HEK293 (cell line): ENCODE results near the gene AHCY.

Experiments used
- AEBP2 ChIP-seq: fragments of 450-650 bp; formaldehyde crosslinking; IDR thresholded peaks from 2 replicates; pipeline ENCODE4 v1.5.1; 2016; ENCODE audit warnings: missing biosample characterization, missing genetic modification characterization, borderline replicate concordance
- BCL11B ChIP-seq: fragments of 450-650 bp; formaldehyde crosslinking; IDR thresholded peaks from 2 replicates; pipeline ENCODE4 v1.5.1; 2016; ENCODE audit warnings: low read depth, missing biosample characterization, missing genetic modification characterization
- GFI1B ChIP-seq: fragments of 450-650 bp; formaldehyde crosslinking; IDR thresholded peaks from 2 replicates; pipeline ENCODE4 v1.5.1; 2016; ENCODE audit warnings: missing biosample characterization, missing genetic modification characterization
- HIC1 ChIP-seq: fragments of 450-650 bp; formaldehyde crosslinking; IDR thresholded peaks from 2 replicates; pipeline ENCODE4 v1.5.1; 2016; ENCODE audit warnings: missing biosample characterization, missing genetic modification characterization
- KLF10 ChIP-seq: fragments of 450-650 bp; IDR thresholded peaks from 2 replicates; pipeline ENCODE4 v1.5.1; 2018; ENCODE audit warnings: missing biosample characterization, mild to moderate bottlenecking, missing genetic modification characterization
- KLF16 ChIP-seq: fragments of 450-650 bp; formaldehyde crosslinking; IDR thresholded peaks from 2 replicates; pipeline ENCODE4 v1.5.1; 2017; ENCODE audit warnings: missing biosample characterization, missing genetic modification characterization
- PATZ1 ChIP-seq: fragments of 450-650 bp; formaldehyde crosslinking; IDR thresholded peaks from 2 replicates; pipeline ENCODE4 v1.5.1; 2016; ENCODE audit warnings: missing biosample characterization, missing genetic modification characterization
- ZIC2 ChIP-seq: fragments of 450-650 bp; formaldehyde crosslinking; IDR thresholded peaks from 2 replicates; pipeline ENCODE4 v1.5.1; 2016; ENCODE audit warnings: missing biosample characterization, missing genetic modification characterization
- ZNF214 ChIP-seq: fragments of 450-650 bp; formaldehyde crosslinking; IDR thresholded peaks from 2 replicates; pipeline ENCODE4 v1.5.1; 2017; ENCODE audit warnings: missing biosample characterization, mild to moderate bottlenecking, missing genetic modification characterization, borderline replicate concordance
- ZNF248 ChIP-seq: fragments of 450-650 bp; formaldehyde crosslinking; IDR thresholded peaks from 2 replicates; pipeline ENCODE4 v1.5.1; 2017; ENCODE audit warnings: missing biosample characterization, missing genetic modification characterization
- ZNF274 ChIP-seq, 2 experiments: fragments of 200-500 bp in 1 of 2; fragments of 450-650 bp in 1 of 2; sonication (Bioruptor generic) in 1 of 2; formaldehyde crosslinking in 1 of 2; IDR thresholded peaks; 2 replicates each; pipeline versions ENCODE4 v1.5.1 to v1.6.1; 2014 to 2016; ENCODE audit warnings: borderline replicate concordance in 1 of 2, inconsistent platforms in 1 of 2, low read length in 1 of 2, missing biosample characterization in 1 of 2, missing genetic modification characterization in 1 of 2
- ZNF302 ChIP-seq: fragments of 450-650 bp; formaldehyde crosslinking; IDR thresholded peaks from 2 replicates; pipeline ENCODE4 v1.5.1; 2016; ENCODE audit warnings: missing biosample characterization, missing genetic modification characterization, low read depth
- ZNF311 ChIP-seq: fragments of 450-650 bp; formaldehyde crosslinking; IDR thresholded peaks from 2 replicates; pipeline ENCODE4 v1.5.1; 2017; ENCODE audit warnings: missing biosample characterization, missing genetic modification characterization, borderline replicate concordance
- ZNF354C ChIP-seq: fragments of 450-650 bp; formaldehyde crosslinking; IDR thresholded peaks from 2 replicates; pipeline ENCODE4 v1.5.1; 2016; ENCODE audit warnings: missing biosample characterization, missing genetic modification characterization, low read depth, borderline replicate concordance
- ZNF449 ChIP-seq: fragments of 450-650 bp; formaldehyde crosslinking; IDR thresholded peaks from 2 replicates; pipeline ENCODE4 v1.5.1; 2017; ENCODE audit warnings: missing biosample characterization, mild to moderate bottlenecking, missing genetic modification characterization, moderate library complexity
- ZNF501 ChIP-seq: fragments of 450-650 bp; formaldehyde crosslinking; IDR thresholded peaks from 2 replicates; pipeline ENCODE4 v1.5.1; 2016; ENCODE audit warnings: missing biosample characterization, missing genetic modification characterization
- ZNF513 ChIP-seq: fragments of 450-650 bp; IDR thresholded peaks from 2 replicates; pipeline ENCODE4 v1.5.1; 2018; ENCODE audit warnings: missing biosample characterization, missing genetic modification characterization
- ZNF514 ChIP-seq: fragments of 450-650 bp; formaldehyde crosslinking; IDR thresholded peaks from 2 replicates; pipeline ENCODE4 v1.5.1; 2016; ENCODE audit warnings: missing biosample characterization, missing genetic modification characterization
- ZNF521 ChIP-seq: fragments of 450-650 bp; formaldehyde crosslinking; IDR thresholded peaks from 2 replicates; pipeline ENCODE4 v1.5.1; 2017; ENCODE audit warnings: missing biosample characterization, mild to moderate bottlenecking, missing genetic modification characterization
- ZNF558 ChIP-seq: fragments of 450-650 bp; formaldehyde crosslinking; IDR thresholded peaks from 2 replicates; pipeline ENCODE4 v1.5.1; 2016; ENCODE audit warnings: missing biosample characterization, missing genetic modification characterization
- ZNF600 ChIP-seq: fragments of 450-650 bp; formaldehyde crosslinking; IDR thresholded peaks from 2 replicates; pipeline ENCODE4 v1.5.1; 2016; ENCODE audit warnings: missing biosample characterization, missing genetic modification characterization
- ZNF621 ChIP-seq: fragments of 450-650 bp; formaldehyde crosslinking; IDR thresholded peaks from 2 replicates; pipeline ENCODE4 v1.5.1; 2017; ENCODE audit warnings: missing biosample characterization, missing genetic modification characterization
- ZNF645 ChIP-seq: fragments of 450-650 bp; formaldehyde crosslinking; IDR thresholded peaks from 2 replicates; pipeline ENCODE4; 2016; ENCODE audit warnings: missing biosample characterization, missing genetic modification characterization
- ZNF664 ChIP-seq: fragments of 450-650 bp; formaldehyde crosslinking; IDR thresholded peaks from 2 replicates; pipeline ENCODE4 v1.5.1; 2016; ENCODE audit warnings: missing biosample characterization, missing genetic modification characterization
- ZNF701 ChIP-seq: fragments of 450-650 bp; formaldehyde crosslinking; IDR thresholded peaks from 2 replicates; pipeline ENCODE4 v1.5.1; 2016; ENCODE audit warnings: missing biosample characterization, missing genetic modification characterization
- ZNF777 ChIP-seq: fragments of 450-650 bp; formaldehyde crosslinking; IDR thresholded peaks from 2 replicates; pipeline ENCODE4 v1.5.1; 2017; ENCODE audit warnings: missing biosample characterization, missing genetic modification characterization, borderline replicate concordance
- ZNF792 ChIP-seq: fragments of 450-650 bp; formaldehyde crosslinking; IDR thresholded peaks from 2 replicates; pipeline ENCODE4 v1.5.1; 2016; ENCODE audit warnings: missing biosample characterization, missing genetic modification characterization
- ZNF843 ChIP-seq: fragments of 450-650 bp; formaldehyde crosslinking; IDR thresholded peaks from 2 replicates; pipeline ENCODE4 v1.5.1; 2016; ENCODE audit warnings: missing biosample characterization, missing genetic modification characterization
- ZSCAN30 ChIP-seq: fragments of 450-650 bp; IDR thresholded peaks from 2 replicates; pipeline ENCODE4 v1.5.1; 2018; ENCODE audit warnings: missing biosample characterization, mild to moderate bottlenecking, missing genetic modification characterization, moderate library complexity

Gene AHCY

GRCh38 chr20:34312544-34313217 lies 9.5 kb upstream of the AHCY start (continued):
- TF ChIP-seq BCL11B, result peak; percentile 73; the same call in 1 of the 2 replicates
- TF ChIP-seq ZNF558 (tag by site-specific recombination), result no peak
- no peak for TF ChIP-seq ZNF664 (tag by site-specific recombination)
- no peak for TF ChIP-seq ZNF274 (IDR thresholded peaks at IDR 0.05; ENCODE audit: low read length)
- no peak for TF ChIP-seq ZNF274 (tag by site-specific recombination; IDR thresholded peaks at IDR 0.05; ENCODE audit: borderline replicate concordance)
- TF ChIP-seq ZNF521, result no peak
- no peak for TF ChIP-seq GFI1B (tag by site-specific recombination)
- TF ChIP-seq AEBP2, result no peak
- TF ChIP-seq ZNF501 (tag by site-specific recombination), result no peak
- TF ChIP-seq HIC1, result peak; percentile 77; the same call in 1 of the 2 replicates
- TF ChIP-seq KLF10, result no peak
- no peak for TF ChIP-seq ZNF513 (tag by site-specific recombination)
- peak; percentile 85; the same call in 1 of the 2 replicates for TF ChIP-seq ZSCAN30
- no peak for TF ChIP-seq ZNF777 (tag by site-specific recombination)
- no peak for TF ChIP-seq ZNF843 (tag by site-specific recombination)
- no peak for TF ChIP-seq ZNF449
- no peak for TF ChIP-seq ZNF645 (tag by site-specific recombination)
- TF ChIP-seq ZNF600 (tag by site-specific recombination), result peak; percentile 75
- no peak for TF ChIP-seq ZNF701 (tag by site-specific recombination)
- no peak for TF ChIP-seq ZNF514 (tag by site-specific recombination)
- TF ChIP-seq ZNF311, result no peak
- TF ChIP-seq ZNF214 (tag by site-specific recombination), result no peak
- no peak for TF ChIP-seq KLF16 (tag by site-specific recombination)
- no peak for TF ChIP-seq ZNF302 (tag by site-specific recombination)
- TF ChIP-seq ZNF621 (tag by site-specific recombination), result no peak
- no peak for TF ChIP-seq PATZ1
- TF ChIP-seq ZNF248, result no peak
- TF ChIP-seq ZIC2 (tag by site-specific recombination), result no peak
- no peak for TF ChIP-seq ZNF792 (tag by site-specific recombination)
- no peak for TF ChIP-seq ZNF354C
